Measurements from ENCODE around the gene PRDM10.

The PRDM10 gene

GRCh38 chr11:129918361-129918760, 84.3 kb downstream of the PRDM10 start:
- no peak overlapping the region for H3K4me3 ChIP-seq (ENCODE audit: low read depth, low read length)
- DNase-seq (ENCODE audit: low read depth): no peak
- TF ChIP-seq MAX (IDR thresholded peaks at IDR 0.05; ENCODE audit: low read depth, low read length) (no peak), MYC (IDR thresholded peaks at IDR 0.05; ENCODE audit: low read depth, low read length) (no peak), POLR2A (IDR thresholded peaks at IDR 0.05; ENCODE audit: extremely low read depth, insufficient read length) (no peak), CTCF (IDR thresholded peaks at IDR 0.05; ENCODE audit: low read depth, low read length) (no peak)

- TF ChIP-seq MYC (IDR thresholded peaks at IDR 0.05; ENCODE audit: low read depth, low read length): no peak
- no peak for TF ChIP-seq MAX (IDR thresholded peaks at IDR 0.05; ENCODE audit: low read depth, low read length)
- TF ChIP-seq POLR2A (IDR thresholded peaks at IDR 0.05; ENCODE audit: extremely low read depth, insufficient read length): no peak
- no peak for TF ChIP-seq CTCF (IDR thresholded peaks at IDR 0.05; ENCODE audit: low read depth, low read length)
- no peak for DNase-seq (ENCODE audit: low read depth)
- H3K4me3 ChIP-seq (ENCODE audit: low read depth, low read length): no peak overlapping the region
Measured at GRCh38 chr11:129917231-129917630, 85.4 kb downstream of the PRDM10 start.

- DNase-seq (ENCODE audit: low read depth): peak; percentile 49
- no peak overlapping the region for H3K4me3 ChIP-seq (ENCODE audit: low read depth, low read length)
- TF ChIP-seq POLR2A (IDR thresholded peaks at IDR 0.05; ENCODE audit: extremely low read depth, insufficient read length): no peak
- TF ChIP-seq CTCF (IDR thresholded peaks at IDR 0.05; ENCODE audit: low read depth, low read length): no peak
- no peak for TF ChIP-seq MAX (IDR thresholded peaks at IDR 0.05; ENCODE audit: low read depth, low read length)
- no peak for TF ChIP-seq MYC (IDR thresholded peaks at IDR 0.05; ENCODE audit: low read depth, low read length)
Measured at GRCh38 chr11:129911298-129911697, 91.3 kb downstream of the PRDM10 start.

- no peak for TF ChIP-seq MYC (IDR thresholded peaks at IDR 0.05; ENCODE audit: low read depth, low read length)
- no peak for TF ChIP-seq POLR2A (IDR thresholded peaks at IDR 0.05; ENCODE audit: extremely low read depth, insufficient read length)
- TF ChIP-seq MAX (IDR thresholded peaks at IDR 0.05; ENCODE audit: low read depth, low read length): no peak
- no peak for TF ChIP-seq CTCF (IDR thresholded peaks at IDR 0.05; ENCODE audit: low read depth, low read length)
- no peak for DNase-seq (ENCODE audit: low read depth)
- H3K4me3 ChIP-seq (ENCODE audit: low read depth, low read length): no peak overlapping the region
Measured at GRCh38 chr11:129910360-129910759, 92.3 kb downstream of the PRDM10 start.

- no peak for DNase-seq (ENCODE audit: low read depth)
- TF ChIP-seq CTCF (IDR thresholded peaks at IDR 0.05; ENCODE audit: low read depth, low read length) (no peak), MAX (IDR thresholded peaks at IDR 0.05; ENCODE audit: low read depth, low read length) (no peak), MYC (IDR thresholded peaks at IDR 0.05; ENCODE audit: low read depth, low read length) (no peak), POLR2A (IDR thresholded peaks at IDR 0.05; ENCODE audit: extremely low read depth, insufficient read length) (no peak)
- H3K4me3 ChIP-seq (ENCODE audit: low read depth, low read length): no peak overlapping the region
Measured at GRCh38 chr11:129905402-129905801, 97.2 kb downstream of the PRDM10 start.

GRCh38 chr11:129896062-129896461, 106.6 kb downstream of the PRDM10 start:
- TF ChIP-seq MYC (IDR thresholded peaks at IDR 0.05; ENCODE audit: low read depth, low read length): no peak
- TF ChIP-seq CTCF (IDR thresholded peaks at IDR 0.05; ENCODE audit: low read depth, low read length): no peak
- no peak for TF ChIP-seq MAX (IDR thresholded peaks at IDR 0.05; ENCODE audit: low read depth, low read length)
- TF ChIP-seq POLR2A (IDR thresholded peaks at IDR 0.05; ENCODE audit: extremely low read depth, insufficient read length): no peak
- peak; percentile 15 for DNase-seq (ENCODE audit: low read depth)
- H3K4me3 ChIP-seq (ENCODE audit: low read depth, low read length): peak overlapping the region; percentile 72

All from NB4 (cell line).